Measurements from ENCODE around the gene AJUBA. TPM values are rescaled to one million over a fixed set of nuclear protein-coding genes. Genes with fewer than 3 reads are reported as not detected.
A peak's percentile ranks its signal among the peaks of the same experiment; 100 is the strongest.

The AJUBA gene
- 10 to 100 TPM in 1 of 2 donors, 1 to 10 TPM in 1; 5.8 to 24.6 TPM for total RNA-seq

GRCh38 chr14:22982477-22983245 is at the start of gene AJUBA:
Gene AJUBA (minus strand): TSS chr14:22982551. CDS start chr14:22982266, 285 bp downstream.
- H3K36me3 ChIP-seq: no peaks in the 10 kb centered on the region
- peak within 1 kb of the TSS; percentile 62 to 82 for H3K4me3 ChIP-seq
- peak; percentile 85 for DNase-seq (ENCODE audit: low spot score)
- H3K9me3 ChIP-seq: no peaks in the 10 kb centered on the region
- no peak for TF ChIP-seq CTCF (IDR thresholded peaks at IDR 0.05)
- peak within 1 kb of the TSS; percentile 75 to 80 for H3K27ac ChIP-seq
- no peaks in the 10 kb centered on the region for H3K27me3 ChIP-seq
- H3K4me1 ChIP-seq: peaks cover 0 to 54% of the 10 kb centered on the region in 2 donors

- TF ChIP-seq CTCF (IDR thresholded peaks at IDR 0.05): no peak
- peaks cover 0 to 21% of the 10 kb centered on the region in 2 donors for H3K4me1 ChIP-seq
- peaks cover 43% of the 10 kb centered on the region for H3K36me3 ChIP-seq
- H3K9me3 ChIP-seq: no peaks in the 10 kb centered on the region
- no peak overlapping the region for H3K27ac ChIP-seq
- H3K27me3 ChIP-seq: no peaks in the 10 kb centered on the region
- no peak overlapping the region for H3K4me3 ChIP-seq
- no peak for DNase-seq (ENCODE audit: low spot score)
Observed at GRCh38 chr14:23030936-23031335, 48.6 kb upstream of the AJUBA start.

GRCh38 chr14:23028799-23029198 is 46.4 kb upstream of the AJUBA start:
- H3K27me3 ChIP-seq: no peaks in the 10 kb centered on the region
- no peaks in the 10 kb centered on the region for H3K9me3 ChIP-seq
- peaks cover 50% of the 10 kb centered on the region for H3K36me3 ChIP-seq
- DNase-seq (ENCODE audit: low spot score): no peak
- no peak overlapping the region for H3K27ac ChIP-seq
- H3K4me3 ChIP-seq: no peak overlapping the region
- TF ChIP-seq CTCF (IDR thresholded peaks at IDR 0.05): no peak
- H3K4me1 ChIP-seq: peaks cover 0 to 16% of the 10 kb centered on the region in 2 donors

GRCh38 chr14:23025151-23025814 is 42.9 kb upstream of the AJUBA start:
- no peak for DNase-seq (ENCODE audit: low spot score)
- Histone ChIP-seq H3K36me3 (peaks cover 18% of the 10 kb centered on the region), H3K27ac (no peak overlapping the region), H3K9me3 (no peaks in the 10 kb centered on the region), H3K27me3 (no peaks in the 10 kb centered on the region), H3K4me3 (no peak overlapping the region), H3K4me1 (no peaks in the 10 kb centered on the region)
- no peak for TF ChIP-seq CTCF (IDR thresholded peaks at IDR 0.05)

- peaks cover 13% of the 10 kb centered on the region for H3K36me3 ChIP-seq
- H3K9me3 ChIP-seq: no peaks in the 10 kb centered on the region
- no peak for TF ChIP-seq CTCF (IDR thresholded peaks at IDR 0.05)
- H3K4me3 ChIP-seq: no peak overlapping the region
- no peaks in the 10 kb centered on the region for H3K27me3 ChIP-seq
- H3K27ac ChIP-seq: no peak overlapping the region
- no peak for DNase-seq (ENCODE audit: low spot score)
- no peaks in the 10 kb centered on the region for H3K4me1 ChIP-seq
Observed at GRCh38 chr14:23024612-23025075, 42.3 kb upstream of the AJUBA start.

All from right atrium auricular region (tissue), 2 donors.